HK-2 (cell line): ENCODE results near the gene MICAL3.

Experiments used
- DNase-seq: peaks from one replicate; pipeline ENCODE4 v3.0.0-alpha.2; 2018; ENCODE audit not compliant: unreplicated experiment

Gene MICAL3

GRCh38 chr22:17872471-17872870 is 151.9 kb downstream of the MICAL3 start:
- DNase-seq: no peak

GRCh38 chr22:17871726-17872458 is 152.5 kb downstream of the MICAL3 start:
- DNase-seq: no peak

GRCh38 chr22:17870407-17870806 is 154.0 kb downstream of the MICAL3 start:
- no peak for DNase-seq

GRCh38 chr22:17869285-17870096 is 154.9 kb downstream of the MICAL3 start:
- DNase-seq: no peak

- DNase-seq: no peak
These were observed 155.6 kb downstream of the MICAL3 start for GRCh38 chr22:17868771-17869170.

GRCh38 chr22:17867160-17867785 is 157.1 kb downstream of the MICAL3 start:
- DNase-seq: no peak

GRCh38 chr22:17866621-17867020 is 157.7 kb downstream of the MICAL3 start:
- no peak for DNase-seq

- DNase-seq: no peak
These were observed 158.2 kb downstream of the MICAL3 start for GRCh38 chr22:17866127-17866526.

GRCh38 chr22:17865183-17866055 is 158.9 kb downstream of the MICAL3 start:
- DNase-seq: no peak

- no peak for DNase-seq
These were observed 159.8 kb downstream of the MICAL3 start for GRCh38 chr22:17864398-17865182.

- no peak for DNase-seq
These were observed 161.6 kb downstream of the MICAL3 start for GRCh38 chr22:17862646-17863181.

GRCh38 chr22:17861909-17862308 is 162.5 kb downstream of the MICAL3 start:
- no peak for DNase-seq

GRCh38 chr22:17860220-17860965 is 164.0 kb downstream of the MICAL3 start:
- no peak for DNase-seq

- DNase-seq: no peak
These were observed 166.3 kb downstream of the MICAL3 start for GRCh38 chr22:17858033-17858432.

GRCh38 chr22:17855572-17856290 is 168.6 kb downstream of the MICAL3 start:
- no peak for DNase-seq

- no peak for DNase-seq
These were observed 171.3 kb downstream of the MICAL3 start for GRCh38 chr22:17853073-17853472.

GRCh38 chr22:17851759-17852158 is 172.6 kb downstream of the MICAL3 start:
- no peak for DNase-seq

GRCh38 chr22:17847360-17848078 is 176.8 kb downstream of the MICAL3 start:
- no peak for DNase-seq
